NCI-H748 (cell line): ENCODE measurements around the gene ARHGDIB.

ENCODE experiments used
- DNase-seq: peaks from one replicate; lab custom pipeline; 2025; ENCODE audit not compliant: unreplicated experiment; lab: John Stamatoyannopoulos, UW

The ARHGDIB gene

GRCh38 chr12:14961466-14962152 lies at the start of gene ARHGDIB:
ARHGDIB (minus strand) TSS chr12:14961601; CDS start chr12:14950712, 10,889 bp downstream.
- no peak for DNase-seq

GRCh38 chr12:15011162-15011561 lies 49.8 kb upstream of the ARHGDIB start:
- no peak for DNase-seq

GRCh38 chr12:15007551-15007950 lies 46.1 kb upstream of the ARHGDIB start:
- no peak for DNase-seq

- peak; percentile 1 for DNase-seq
These were observed 43.7 kb upstream of the ARHGDIB start for GRCh38 chr12:15005064-15005463.

GRCh38 chr12:15004421-15004820 lies 43.0 kb upstream of the ARHGDIB start:
- DNase-seq, result no peak

- peak; percentile 25 for DNase-seq
These were observed 40.5 kb upstream of the ARHGDIB start for GRCh38 chr12:15001733-15002382.

- no peak for DNase-seq
These were observed 39.2 kb upstream of the ARHGDIB start for GRCh38 chr12:15000575-15000974.

GRCh38 chr12:14999695-15000365 lies 38.4 kb upstream of the ARHGDIB start:
- no peak for DNase-seq

GRCh38 chr12:14999021-14999694 lies 37.8 kb upstream of the ARHGDIB start:
- DNase-seq, result no peak

- no peak for DNase-seq
These were observed 36.6 kb upstream of the ARHGDIB start for GRCh38 chr12:14997998-14998397.

- DNase-seq, result peak; percentile 53
These were observed 34.4 kb upstream of the ARHGDIB start for GRCh38 chr12:14995583-14996425.

- DNase-seq, result no peak
These were observed 33.2 kb upstream of the ARHGDIB start for GRCh38 chr12:14994610-14995009.

GRCh38 chr12:14993537-14994266 lies 32.3 kb upstream of the ARHGDIB start:
- DNase-seq, result no peak

GRCh38 chr12:14993117-14993516 lies 31.7 kb upstream of the ARHGDIB start:
- DNase-seq, result no peak

- DNase-seq, result no peak
These were observed 31.3 kb upstream of the ARHGDIB start for GRCh38 chr12:14992673-14993072.

GRCh38 chr12:14991069-14991468 lies 29.7 kb upstream of the ARHGDIB start:
- no peak for DNase-seq

GRCh38 chr12:14989790-14990189 lies 28.4 kb upstream of the ARHGDIB start:
- no peak for DNase-seq

GRCh38 chr12:14988035-14988434 lies 26.6 kb upstream of the ARHGDIB start:
- DNase-seq, result no peak

- no peak for DNase-seq
These were observed 25.0 kb upstream of the ARHGDIB start for GRCh38 chr12:14986449-14986848.

- DNase-seq, result no peak
These were observed 23.4 kb upstream of the ARHGDIB start for GRCh38 chr12:14984766-14985285.
